A673 (cell line): ENCODE data around the gene SHCBP1. TPM values are rescaled to one million over a fixed set of nuclear protein-coding genes. Genes with fewer than 3 reads are reported as not detected.

Experiments
- BruUV-seq: library from RNA; stranded (reverse); fragments of 400-500 nt; replicated peaks from 2 replicates; lab custom pipeline; 2021; lab: Mats Ljungman, UMichigan
- CTCF ChIA-PET: fragments of 300-600 bp; sonication (Branson Sonifier 250); formaldehyde crosslinking; loops from one replicate; lab custom pipeline; 2022; ENCODE audit warnings: antibody characterized with exemption; lab: Charles Lee
- POLR2A ChIA-PET: fragments of 300-600 bp; sonication (Branson Sonifier 250); formaldehyde crosslinking; loops from one replicate; lab custom pipeline; 2022; ENCODE audit warnings: antibody characterized with exemption; ENCODE audit not compliant: low non-redundant PET; lab: Charles Lee
- DNase-seq: peaks from one replicate; pipeline ENCODE4 v3.0.0-alpha.2; 2015; ENCODE audit warnings: low spot score
- H3K27ac ChIP-seq: fragments of 200-600 bp; sonication (generic); 2 replicates; pipeline ENCODE4 v1.5.1; 2016; ENCODE audit warnings: mixed run types, low read depth, mild to moderate bottlenecking, mixed read lengths, antibody characterized with exemption, low read length; ENCODE audit not compliant: poor library complexity, severe bottlenecking
- H3K27me3 ChIP-seq: fragments of 200-600 bp; sonication (generic); replicated peaks from 2 replicates; pipeline ENCODE4 v1.6.1; 2017; ENCODE audit warnings: mixed run types, low read depth, mild to moderate bottlenecking, mixed read lengths, antibody characterized with exemption, low read length; ENCODE audit not compliant: insufficient read depth, poor library complexity
- H3K36me3 ChIP-seq: fragments of 200-600 bp; sonication (generic); 2 replicates; pipeline ENCODE4 v1.6.1; 2016; ENCODE audit warnings: mixed run types, mild to moderate bottlenecking, mixed read lengths, antibody characterized with exemption, low read length; ENCODE audit not compliant: insufficient read depth, poor library complexity, severe bottlenecking
- H3K4me1 ChIP-seq: fragments of 200-600 bp; sonication (generic); 2 replicates; pipeline ENCODE4 v1.6.1; 2017; ENCODE audit warnings: mixed run types, mild to moderate bottlenecking, mixed read lengths, antibody characterized with exemption, low read length; ENCODE audit not compliant: insufficient read depth, poor library complexity, severe bottlenecking
- H3K4me3 ChIP-seq: fragments of 200-600 bp; sonication (generic); 2 replicates; pipeline ENCODE4 v1.5.1; 2016; ENCODE audit warnings: low read depth, mixed run types, mild to moderate bottlenecking, mixed read lengths, low read length; ENCODE audit not compliant: poor library complexity, severe bottlenecking
- H3K9me3 ChIP-seq: fragments of 200-600 bp; sonication (generic); 2 replicates; pipeline ENCODE4 v1.6.1; 2016; ENCODE audit warnings: mixed run types, low read depth, mild to moderate bottlenecking, mixed read lengths, antibody characterized with exemption, low read length; ENCODE audit not compliant: poor library complexity, severe bottlenecking
- CTCF ChIP-seq: fragments of 300-800, 200-600 bp; sonication (generic); conservative IDR thresholded peaks from 2 replicates; pipeline ENCODE4 v1.5.1; 2017; ENCODE audit warnings: low read depth, mild to moderate bottlenecking, antibody characterized with exemption, low read length, moderate library complexity, mixed read lengths
- EZH2 ChIP-seq: fragments of 200-600 bp; sonication (generic); IDR thresholded peaks from 2 replicates; pipeline ENCODE4 v1.6.1; 2017; ENCODE audit warnings: borderline replicate concordance, low read depth, mild to moderate bottlenecking, mixed read lengths, antibody characterized with exemption, low read length; ENCODE audit not compliant: poor library complexity, severe bottlenecking
- intact Hi-C: fragments of 100-400 bp; cut with micrococcal nuclease; formaldehyde crosslinking; loops from one replicate; pipeline ENCODE4 v1.10.0; 2022; ENCODE audit not compliant: unreplicated experiment
- total RNA-seq: library from RNA; stranded (reverse); gene quantifications from 2 replicates; pipeline ENCODE4 v1.2.3, GENCODE V29; 2021

Gene SHCBP1
- total RNA-seq, 1 experiment from 2014 or later = 46.5 TPM

- no peak overlapping the region for H3K4me3 ChIP-seq
- no peak overlapping the region for H3K27ac ChIP-seq
- ChIA-PET POLR2A (no interaction called here), CTCF (no interaction called here)
- no peak for DNase-seq
- intact Hi-C loops = no loop called here
- H3K9me3 ChIP-seq = no peaks in the 10 kb centered on the region
- H3K4me1 ChIP-seq = no peaks in the 10 kb centered on the region
- H3K36me3 ChIP-seq = no peaks in the 10 kb centered on the region
- H3K27me3 ChIP-seq = no peaks in the 10 kb centered on the region
- BruUV-seq = no TSS peak
- TF ChIP-seq CTCF (no peak), EZH2 (no peak)
These were observed 51.9 kb downstream of the SHCBP1 start for GRCh38 chr16:46569231-46569735.

GRCh38 chr16:46568472-46569230 is 52.5 kb downstream of the SHCBP1 start:
- H3K27ac ChIP-seq = no peak overlapping the region
- H3K27me3 ChIP-seq = no peaks in the 10 kb centered on the region
- no peaks in the 10 kb centered on the region for H3K4me1 ChIP-seq
- intact Hi-C loops = no loop called here
- H3K36me3 ChIP-seq = no peaks in the 10 kb centered on the region
- no peak for DNase-seq
- no peak overlapping the region for H3K4me3 ChIP-seq
- no peak for TF ChIP-seq CTCF
- no peak for TF ChIP-seq EZH2
- no peaks in the 10 kb centered on the region for H3K9me3 ChIP-seq
- no TSS peak for BruUV-seq
- CTCF ChIA-PET = no interaction called here
- POLR2A ChIA-PET = no interaction called here

- CTCF ChIA-PET = no interaction called here
- intact Hi-C loops = no loop called here
- Histone ChIP-seq H3K9me3 (no peaks in the 10 kb centered on the region), H3K4me3 (no peak overlapping the region), H3K27me3 (no peaks in the 10 kb centered on the region), H3K27ac (no peak overlapping the region), H3K36me3 (no peaks in the 10 kb centered on the region), H3K4me1 (no peaks in the 10 kb centered on the region)
- BruUV-seq = no TSS peak
- no peak for TF ChIP-seq EZH2
- TF ChIP-seq CTCF = no peak
- DNase-seq = no peak
- POLR2A ChIA-PET = no interaction called here
These were observed 58.2 kb downstream of the SHCBP1 start for GRCh38 chr16:46562979-46563378.
